ENCODE data around the gene ING3.

- no peak for TF ChIP-seq CTCF (IDR thresholded peaks at IDR 0.05; ENCODE audit: borderline replicate concordance, extremely low read depth, low read length, poor library complexity, severe bottlenecking)
- TF ChIP-seq EZH2 (IDR thresholded peaks at IDR 0.05; ENCODE audit: borderline replicate concordance, low read depth, low read length, severe bottlenecking), result no peak
These were observed 13.5 kb downstream of the ING3 start for GRCh38 chr7:120964088-120964487.
